ENCODE measurements around the gene RBP4.
"Not testable (repeated sequence)": the region's sequence is repeated elsewhere in the genome, so short reads cannot be mapped to it uniquely, and the experiment has no call there.

Gene RBP4

GRCh38 chr10:93565446-93565845 is 35.6 kb downstream of the RBP4 start:
- no peak for DNase-seq

GRCh38 chr10:93560541-93560940 is 40.5 kb downstream of the RBP4 start:
- no peak for DNase-seq

DNA sequence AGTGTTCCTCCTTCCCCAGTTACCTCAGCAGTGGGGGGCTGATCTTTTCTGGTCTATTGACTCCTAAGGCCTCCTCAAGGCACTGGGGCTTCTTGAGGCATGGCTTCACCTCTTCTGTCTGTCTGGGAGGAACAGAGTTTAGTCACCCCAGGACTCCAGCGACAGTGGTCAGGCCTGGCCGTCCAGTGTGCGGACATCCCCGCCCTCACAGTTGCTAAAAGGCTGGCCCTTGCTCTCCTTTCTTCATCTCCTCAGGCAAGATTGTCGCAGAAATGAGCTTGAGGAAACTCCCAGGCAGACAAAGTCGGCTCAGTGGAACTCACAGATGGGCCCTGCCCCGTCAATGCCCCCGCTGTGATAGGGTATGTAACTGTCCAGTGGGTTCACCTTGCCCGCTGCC is 41.5 kb downstream of the RBP4 start:
- no peak for DNase-seq

- no peak for DNase-seq
Observed at GRCh38 chr10:93554760-93555432, 46.1 kb downstream of the RBP4 start.

GRCh38 chr10:93554316-93554663 is 46.7 kb downstream of the RBP4 start:
- DNase-seq: no peak

GRCh38 chr10:93553482-93554315 is 47.3 kb downstream of the RBP4 start:
- DNase-seq: no peak

GRCh38 chr10:93552780-93553179 is 48.3 kb downstream of the RBP4 start:
- DNase-seq: no peak

GRCh38 chr10:93550606-93551005 is 50.4 kb downstream of the RBP4 start:
- no peak for DNase-seq

GRCh38 chr10:93548376-93549071 is 52.5 kb downstream of the RBP4 start:
- DNase-seq: no peak

GRCh38 chr10:93547522-93547921 is 53.5 kb downstream of the RBP4 start:
- no peak for DNase-seq

DNA sequence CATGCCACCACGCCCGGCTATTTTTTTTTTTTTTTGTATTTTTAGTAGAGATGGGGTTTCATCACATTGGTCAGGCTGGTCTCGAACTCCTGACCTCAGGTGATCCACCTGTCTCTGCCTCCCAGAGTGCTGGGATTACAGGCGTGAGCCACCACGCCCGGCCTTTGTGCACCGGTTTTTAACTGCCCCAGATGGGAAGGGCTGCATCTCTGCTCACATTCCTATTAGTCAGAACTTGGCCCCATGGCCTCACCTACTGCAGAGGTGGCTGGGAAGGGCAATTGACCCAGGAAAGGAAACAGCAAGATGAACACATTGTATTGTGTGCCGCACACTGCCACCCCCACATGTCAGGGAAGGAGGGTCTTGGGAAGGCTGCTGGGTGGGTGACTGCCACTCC is 54.0 kb downstream of the RBP4 start:
- DNase-seq: not testable (repeated sequence)

GRCh38 chr10:93542358-93542791 is 58.7 kb downstream of the RBP4 start:
- DNase-seq: no peak

Data from activated CD4-positive, alpha-beta T cell treated with anti-CD3 and anti-CD28 coated beads for 1 hour (primary cell).